Colon (tissue), 2 donors: ENCODE measurements around the gene SMIM14.
A peak's percentile ranks its signal among the peaks of the same experiment; 100 is the strongest.
"Not testable (repeated sequence)": the region's sequence is repeated elsewhere in the genome, so short reads cannot be mapped to it uniquely, and the experiment has no call there.

ENCODE experiments used
- FAIRE-seq: peaks from 2 replicates; lab custom pipeline; 2012; peaks lifted over from hg19 to GRCh38; lab: Jason Lieb, UNC
- donor health status: control.
- donor health status: control.

Gene SMIM14

DNA sequence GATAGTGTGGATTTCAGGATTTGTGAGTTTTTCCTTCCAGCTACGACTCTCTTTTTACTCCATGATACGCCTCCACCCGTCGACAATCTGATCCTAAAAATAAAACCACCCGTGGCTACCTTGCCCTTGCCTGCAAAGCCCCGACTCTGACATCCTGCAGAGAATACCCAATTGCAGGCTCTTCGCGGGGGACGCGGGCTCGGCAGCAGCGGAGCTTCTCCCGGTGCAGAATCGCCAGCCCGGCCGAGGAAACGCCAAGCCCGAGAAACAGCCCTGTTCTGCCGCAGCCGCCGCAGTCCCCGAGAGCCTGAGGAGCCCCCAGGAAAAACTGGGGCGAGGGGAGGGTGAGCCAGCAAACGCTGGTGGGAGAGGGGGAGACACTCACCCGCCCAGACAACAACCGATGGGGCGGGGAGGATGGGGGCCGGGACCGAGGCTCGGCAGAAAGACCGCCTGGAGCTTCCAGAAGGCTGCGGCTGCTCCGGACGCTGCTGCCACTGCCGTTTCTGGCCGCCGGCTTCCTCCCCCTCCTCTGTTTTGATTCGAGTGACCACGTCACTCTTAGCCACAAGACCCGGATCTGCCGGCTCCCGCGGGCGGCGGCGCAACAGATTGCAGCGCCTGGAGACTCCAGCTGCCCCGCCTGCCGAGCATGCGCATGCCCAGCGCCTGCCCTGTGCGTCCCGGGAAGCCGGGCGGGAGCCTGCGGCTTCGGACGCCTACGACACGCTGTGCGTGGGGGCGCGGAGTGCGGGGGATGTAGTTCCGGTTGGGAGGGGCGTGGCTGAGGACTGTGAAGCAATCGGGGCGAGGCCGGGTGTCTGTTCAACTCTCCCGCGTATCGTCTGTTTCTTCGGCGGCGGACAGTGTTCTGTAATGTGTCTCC is at the start of gene SMIM14:
Gene SMIM14, minus strand, starts transcription at position 512 of the 886 bp plus-strand sequence. CDS start 33,720 bp downstream, outside the sequence.
- FAIRE-seq, result peak; percentile 43

GRCh38 chr4:39687014-39687413 is 48.3 kb upstream of the SMIM14 start:
- no peak for FAIRE-seq

- FAIRE-seq, result no peak
Observed at GRCh38 chr4:39685990-39686389, 47.3 kb upstream of the SMIM14 start.

- no peak for FAIRE-seq
Observed at GRCh38 chr4:39682138-39682537, 43.5 kb upstream of the SMIM14 start.

DNA sequence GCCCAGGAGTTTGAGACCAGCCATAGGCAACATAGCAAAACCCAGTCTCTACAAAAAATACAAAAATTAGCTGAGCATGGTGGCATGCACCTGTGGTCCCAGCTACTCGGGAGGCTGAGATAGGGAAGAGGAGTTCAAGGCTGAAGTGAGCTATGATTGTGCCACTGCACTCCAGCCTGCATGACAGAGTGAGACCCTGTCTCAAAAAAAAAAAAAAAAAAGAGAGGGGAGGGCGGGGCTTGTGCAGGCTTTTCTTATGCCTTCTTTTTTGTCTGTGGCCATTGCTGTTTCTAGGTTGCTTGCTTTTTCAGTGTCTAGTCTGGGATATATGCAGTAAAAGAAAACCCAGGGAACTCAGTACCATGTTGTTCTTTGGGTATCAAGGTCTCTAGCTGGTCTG is 42.3 kb upstream of the SMIM14 start:
- not testable (repeated sequence) for FAIRE-seq

GRCh38 chr4:39675681-39676080 is 37.0 kb upstream of the SMIM14 start:
- not testable (repeated sequence) for FAIRE-seq

- FAIRE-seq, result not testable (repeated sequence)
Observed at GRCh38 chr4:39670296-39670695, 31.6 kb upstream of the SMIM14 start.

DNA sequence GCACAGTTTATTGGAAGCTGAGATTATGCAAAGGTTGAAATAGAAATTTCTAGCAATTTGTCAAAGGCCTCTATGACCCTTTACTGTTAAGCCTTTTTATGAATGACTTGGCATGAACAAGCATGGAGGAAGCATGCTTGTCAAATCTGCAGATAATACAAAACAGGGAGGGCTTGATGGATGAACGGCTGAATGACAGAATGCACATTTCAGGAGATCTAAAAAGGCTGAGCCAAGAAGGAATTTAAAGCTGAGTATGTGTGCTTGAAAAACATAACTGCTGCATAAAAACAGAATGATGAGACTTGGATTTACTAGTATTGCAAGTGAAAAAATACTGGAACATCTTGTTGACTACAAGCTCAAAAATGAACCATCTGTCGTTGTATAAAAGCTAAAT is 30.2 kb upstream of the SMIM14 start:
- FAIRE-seq, result no peak

DNA sequence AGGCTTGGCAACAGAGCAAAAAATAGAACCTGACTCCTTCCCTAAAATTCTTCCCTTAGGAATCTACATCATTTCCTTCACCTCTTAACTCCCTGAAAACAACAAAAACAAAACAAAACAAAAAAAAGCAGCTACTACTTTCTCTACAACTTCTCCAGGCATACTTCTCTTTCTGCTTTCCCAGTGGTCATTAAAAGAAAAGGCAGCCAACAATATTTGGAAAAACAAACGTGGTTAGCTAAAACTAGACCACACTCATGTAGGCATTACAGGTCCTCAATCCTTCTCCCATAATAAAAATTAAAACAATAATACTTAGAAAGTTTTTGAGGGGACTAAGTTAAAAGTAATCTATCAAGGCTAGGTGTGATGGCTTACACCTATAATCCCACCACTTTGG is 29.0 kb upstream of the SMIM14 start:
- no peak for FAIRE-seq

GRCh38 chr4:39664828-39665731 is 26.4 kb upstream of the SMIM14 start:
- FAIRE-seq, result no peak

- no peak for FAIRE-seq
Observed at GRCh38 chr4:39662683-39663082, 24.0 kb upstream of the SMIM14 start.

- FAIRE-seq, result no peak
Observed at GRCh38 chr4:39660757-39661156, 22.1 kb upstream of the SMIM14 start.

GRCh38 chr4:39660045-39660444 is 21.4 kb upstream of the SMIM14 start:
- FAIRE-seq, result no peak

- no peak for FAIRE-seq
Observed at GRCh38 chr4:39658756-39659155, 20.1 kb upstream of the SMIM14 start.

DNA sequence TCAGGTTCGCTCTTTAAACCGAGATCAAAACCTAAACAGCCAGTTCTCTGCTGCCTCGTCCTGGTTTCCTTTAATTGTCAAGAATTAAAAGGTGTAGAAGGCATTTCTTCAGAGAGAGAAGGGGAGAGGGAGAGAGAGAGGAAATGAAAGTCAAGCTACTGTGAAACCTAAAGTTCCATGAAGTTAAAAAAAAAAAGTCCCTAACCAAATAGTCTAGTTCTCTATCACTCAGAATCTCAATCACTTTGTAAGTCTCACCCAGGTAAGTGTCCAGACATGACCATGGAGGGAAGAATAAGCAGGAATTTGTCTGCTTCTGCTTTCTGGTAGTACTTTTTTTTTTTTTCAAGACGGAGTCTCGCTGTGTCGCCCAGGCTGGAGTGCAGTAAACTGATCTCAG is 18.8 kb upstream of the SMIM14 start:
- no peak for FAIRE-seq

DNA sequence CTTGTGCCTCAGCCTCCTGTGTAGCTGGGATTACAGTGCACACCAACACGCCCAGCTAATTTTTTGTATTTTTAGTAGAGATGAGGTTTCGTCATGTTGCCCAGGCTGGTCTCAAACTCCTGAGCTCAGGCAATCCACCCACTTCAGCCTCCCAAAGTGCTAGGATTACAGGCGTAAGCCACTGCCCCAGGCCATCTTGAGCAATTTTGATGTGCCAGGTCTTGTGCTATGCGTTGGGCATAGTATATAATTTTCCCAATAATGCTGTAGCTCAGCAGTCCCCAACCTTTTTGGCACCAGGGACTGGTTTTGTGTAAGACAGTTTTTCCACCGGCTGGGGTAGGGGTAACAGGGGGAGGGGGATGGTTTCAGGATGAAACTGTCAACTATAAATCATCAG is 18.0 kb upstream of the SMIM14 start:
- FAIRE-seq, result not testable (repeated sequence)

DNA sequence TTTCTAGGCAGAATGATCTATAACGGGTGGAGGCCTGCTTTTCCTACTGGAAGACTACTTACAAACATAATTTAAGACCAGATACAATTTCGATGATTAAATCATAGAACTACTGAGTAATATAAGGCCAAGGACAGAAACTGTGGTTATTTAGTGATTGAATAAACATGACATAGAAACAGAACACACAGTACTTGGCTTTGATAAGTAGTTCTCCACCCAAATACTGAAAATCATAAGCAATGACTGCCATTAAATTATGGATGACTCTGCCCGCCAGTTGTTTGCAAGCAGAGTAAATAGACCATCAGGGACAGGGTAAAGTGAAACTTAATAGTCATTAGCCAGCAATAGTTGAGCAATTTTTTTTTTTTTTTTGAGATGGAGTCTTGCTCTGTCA is 17.2 kb upstream of the SMIM14 start:
- no peak for FAIRE-seq

DNA sequence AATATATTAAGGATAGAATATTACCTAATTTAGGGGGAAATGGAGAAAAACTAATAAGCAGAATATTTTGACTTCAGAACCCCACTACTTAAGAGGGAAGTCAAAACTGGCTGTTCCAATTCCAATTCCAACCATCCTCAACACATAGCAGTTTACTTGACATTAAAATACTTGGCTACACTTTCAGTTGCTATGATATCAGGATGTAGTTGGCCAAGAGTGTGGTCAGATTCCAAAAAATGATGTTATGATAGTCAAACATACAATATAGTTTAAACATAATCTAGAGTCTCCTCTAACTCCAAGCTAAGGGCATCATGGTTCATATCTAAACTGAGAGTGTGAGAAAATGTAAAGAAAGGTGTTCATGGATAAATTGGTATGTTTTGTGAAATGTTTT is 16.5 kb upstream of the SMIM14 start:
- FAIRE-seq, result no peak

GRCh38 chr4:39651586-39651985 is 12.9 kb upstream of the SMIM14 start:
- not testable (repeated sequence) for FAIRE-seq

GRCh38 chr4:39649639-39650265 is 11.1 kb upstream of the SMIM14 start:
- no peak for FAIRE-seq

- FAIRE-seq, result no peak
Observed at GRCh38 chr4:39648827-39649558, 10.3 kb upstream of the SMIM14 start.

- FAIRE-seq, result no peak
Observed at GRCh38 chr4:39648213-39648612, 9.5 kb upstream of the SMIM14 start.
